ENCODE measurements around the gene CDR2. TPM values are rescaled to one million over a fixed set of nuclear protein-coding genes. Genes with fewer than 3 reads are reported as not detected.

Gene CDR2
- total and polyA plus RNA-seq, 2 of the 13 experiments (the other 11 are each of a cell fraction or from before 2014, with no cell fraction given), result 59.0 to 78.9 TPM

DNA sequence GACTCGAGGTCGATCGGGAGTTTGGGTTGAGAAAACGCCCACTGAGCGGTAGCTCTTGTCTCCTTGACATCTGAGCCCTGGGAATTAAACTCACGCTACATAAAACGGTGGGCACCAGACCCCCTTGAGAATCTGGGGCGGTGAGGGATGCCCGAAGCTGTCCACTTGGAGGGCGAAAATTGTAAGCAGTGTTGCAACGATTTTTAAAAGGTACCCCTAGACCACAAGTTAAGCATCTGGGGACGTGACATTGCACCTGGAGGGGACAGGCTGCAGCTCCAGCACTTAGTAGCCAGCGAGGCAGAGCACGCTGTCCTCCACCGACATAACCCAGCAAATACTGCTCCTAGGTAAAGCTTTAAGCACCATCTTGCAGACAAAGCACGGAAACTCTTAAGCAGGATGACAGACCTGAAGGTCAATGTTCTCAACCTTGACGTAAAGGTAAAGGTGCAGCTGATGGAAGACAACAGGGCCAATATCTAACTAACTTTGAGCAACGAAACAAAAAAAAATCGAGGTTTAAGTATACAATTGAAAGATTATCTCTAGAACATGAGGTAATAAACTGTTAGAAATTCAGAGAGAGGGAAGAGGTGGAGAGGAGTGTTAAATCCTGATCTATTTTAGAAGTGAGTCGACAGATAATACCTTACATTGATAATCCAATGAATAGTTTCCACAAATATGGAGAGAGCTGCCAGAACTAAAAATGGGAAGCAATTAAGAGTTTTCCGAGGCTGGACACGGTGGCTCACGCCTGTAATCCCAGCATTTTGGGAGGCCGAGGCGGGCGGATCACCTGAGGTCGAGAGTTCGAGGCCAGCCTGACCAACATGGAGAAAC is 921 bp upstream of the CDR2 start (continued):
- TF ChIP-seq, protein P1, sequence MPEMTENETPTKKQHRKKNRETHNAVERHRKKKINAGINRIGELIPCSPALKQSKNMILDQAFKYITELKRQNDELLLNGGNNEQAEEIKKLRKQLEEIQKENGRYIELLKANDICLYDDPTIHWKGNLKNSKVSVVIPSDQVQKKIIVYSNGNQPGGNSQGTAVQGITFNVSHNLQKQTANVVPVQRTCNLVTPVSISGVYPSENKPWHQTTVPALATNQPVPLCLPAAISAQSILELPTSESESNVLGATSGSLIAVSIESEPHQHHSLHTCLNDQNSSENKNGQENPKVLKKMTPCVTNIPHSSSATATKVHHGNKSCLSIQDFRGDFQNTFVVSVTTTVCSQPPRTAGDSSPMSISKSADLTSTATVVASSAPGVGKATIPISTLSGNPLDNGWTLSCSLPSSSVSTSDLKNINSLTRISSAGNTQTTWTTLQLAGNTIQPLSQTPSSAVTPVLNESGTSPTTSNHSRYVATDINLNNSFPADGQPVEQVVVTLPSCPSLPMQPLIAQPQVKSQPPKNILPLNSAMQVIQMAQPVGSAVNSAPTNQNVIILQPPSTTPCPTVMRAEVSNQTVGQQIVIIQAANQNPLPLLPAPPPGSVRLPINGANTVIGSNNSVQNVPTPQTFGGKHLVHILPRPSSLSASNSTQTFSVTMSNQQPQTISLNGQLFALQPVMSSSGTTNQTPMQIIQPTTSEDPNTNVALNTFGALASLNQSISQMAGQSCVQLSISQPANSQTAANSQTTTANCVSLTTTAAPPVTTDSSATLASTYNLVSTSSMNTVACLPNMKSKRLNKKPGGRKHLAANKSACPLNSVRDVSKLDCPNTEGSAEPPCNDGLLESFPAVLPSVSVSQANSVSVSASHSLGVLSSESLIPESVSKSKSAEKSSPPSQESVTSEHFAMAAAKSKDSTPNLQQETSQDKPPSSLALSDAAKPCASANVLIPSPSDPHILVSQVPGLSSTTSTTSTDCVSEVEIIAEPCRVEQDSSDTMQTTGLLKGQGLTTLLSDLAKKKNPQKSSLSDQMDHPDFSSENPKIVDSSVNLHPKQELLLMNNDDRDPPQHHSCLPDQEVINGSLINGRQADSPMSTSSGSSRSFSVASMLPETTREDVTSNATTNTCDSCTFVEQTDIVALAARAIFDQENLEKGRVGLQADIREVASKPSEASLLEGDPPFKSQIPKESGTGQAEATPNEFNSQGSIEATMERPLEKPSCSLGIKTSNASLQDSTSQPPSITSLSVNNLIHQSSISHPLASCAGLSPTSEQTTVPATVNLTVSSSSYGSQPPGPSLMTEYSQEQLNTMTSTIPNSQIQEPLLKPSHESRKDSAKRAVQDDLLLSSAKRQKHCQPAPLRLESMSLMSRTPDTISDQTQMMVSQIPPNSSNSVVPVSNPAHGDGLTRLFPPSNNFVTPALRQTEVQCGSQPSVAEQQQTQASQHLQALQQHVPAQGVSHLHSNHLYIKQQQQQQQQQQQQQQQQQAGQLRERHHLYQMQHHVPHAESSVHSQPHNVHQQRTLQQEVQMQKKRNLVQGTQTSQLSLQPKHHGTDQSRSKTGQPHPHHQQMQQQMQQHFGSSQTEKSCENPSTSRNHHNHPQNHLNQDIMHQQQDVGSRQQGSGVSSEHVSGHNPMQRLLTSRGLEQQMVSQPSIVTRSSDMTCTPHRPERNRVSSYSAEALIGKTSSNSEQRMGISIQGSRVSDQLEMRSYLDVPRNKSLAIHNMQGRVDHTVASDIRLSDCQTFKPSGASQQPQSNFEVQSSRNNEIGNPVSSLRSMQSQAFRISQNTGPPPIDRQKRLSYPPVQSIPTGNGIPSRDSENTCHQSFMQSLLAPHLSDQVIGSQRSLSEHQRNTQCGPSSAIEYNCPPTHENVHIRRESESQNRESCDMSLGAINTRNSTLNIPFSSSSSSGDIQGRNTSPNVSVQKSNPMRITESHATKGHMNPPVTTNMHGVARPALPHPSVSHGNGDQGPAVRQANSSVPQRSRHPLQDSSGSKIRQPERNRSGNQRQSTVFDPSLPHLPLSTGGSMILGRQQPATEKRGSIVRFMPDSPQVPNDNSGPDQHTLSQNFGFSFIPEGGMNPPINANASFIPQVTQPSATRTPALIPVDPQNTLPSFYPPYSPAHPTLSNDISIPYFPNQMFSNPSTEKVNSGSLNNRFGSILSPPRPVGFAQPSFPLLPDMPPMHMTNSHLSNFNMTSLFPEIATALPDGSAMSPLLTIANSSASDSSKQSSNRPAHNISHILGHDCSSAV (CRISPR knock-in tag; IDR thresholded peaks at IDR 0.05; ENCODE audit: borderline replicate concordance), result 0 out of 2 replicates have a peak, but pooled peaks have one; percentile 16
- no peak for TF ChIP-seq REPIN1 (CRISPR knock-in tag; IDR thresholded peaks at IDR 0.05; ENCODE audit: borderline replicate concordance, low read depth)
- TF ChIP-seq, protein P2, sequence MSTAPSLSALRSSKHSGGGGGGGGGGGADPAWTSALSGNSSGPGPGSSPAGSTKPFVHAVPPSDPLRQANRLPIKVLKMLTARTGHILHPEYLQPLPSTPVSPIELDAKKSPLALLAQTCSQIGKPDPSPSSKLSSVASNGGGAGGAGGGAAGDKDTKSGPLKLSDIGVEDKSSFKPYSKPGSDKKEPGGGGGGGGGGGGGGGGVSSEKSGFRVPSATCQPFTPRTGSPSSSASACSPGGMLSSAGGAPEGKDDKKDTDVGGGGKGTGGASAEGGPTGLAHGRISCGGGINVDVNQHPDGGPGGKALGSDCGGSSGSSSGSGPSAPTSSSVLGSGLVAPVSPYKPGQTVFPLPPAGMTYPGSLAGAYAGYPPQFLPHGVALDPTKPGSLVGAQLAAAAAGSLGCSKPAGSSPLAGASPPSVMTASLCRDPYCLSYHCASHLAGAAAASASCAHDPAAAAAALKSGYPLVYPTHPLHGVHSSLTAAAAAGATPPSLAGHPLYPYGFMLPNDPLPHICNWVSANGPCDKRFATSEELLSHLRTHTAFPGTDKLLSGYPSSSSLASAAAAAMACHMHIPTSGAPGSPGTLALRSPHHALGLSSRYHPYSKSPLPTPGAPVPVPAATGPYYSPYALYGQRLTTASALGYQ (CRISPR knock-in tag; IDR thresholded peaks at IDR 0.05), result no peak
- TF ChIP-seq PITX1 (CRISPR knock-in tag; IDR thresholded peaks at IDR 0.05), result 0 out of 2 replicates have a peak, but pooled peaks have one; percentile 42
- peak; percentile 31; the same call in 1 of the 2 replicates for TF ChIP-seq ZNF251 (CRISPR knock-in tag; IDR thresholded peaks at IDR 0.05)
- TF ChIP-seq, protein P3, sequence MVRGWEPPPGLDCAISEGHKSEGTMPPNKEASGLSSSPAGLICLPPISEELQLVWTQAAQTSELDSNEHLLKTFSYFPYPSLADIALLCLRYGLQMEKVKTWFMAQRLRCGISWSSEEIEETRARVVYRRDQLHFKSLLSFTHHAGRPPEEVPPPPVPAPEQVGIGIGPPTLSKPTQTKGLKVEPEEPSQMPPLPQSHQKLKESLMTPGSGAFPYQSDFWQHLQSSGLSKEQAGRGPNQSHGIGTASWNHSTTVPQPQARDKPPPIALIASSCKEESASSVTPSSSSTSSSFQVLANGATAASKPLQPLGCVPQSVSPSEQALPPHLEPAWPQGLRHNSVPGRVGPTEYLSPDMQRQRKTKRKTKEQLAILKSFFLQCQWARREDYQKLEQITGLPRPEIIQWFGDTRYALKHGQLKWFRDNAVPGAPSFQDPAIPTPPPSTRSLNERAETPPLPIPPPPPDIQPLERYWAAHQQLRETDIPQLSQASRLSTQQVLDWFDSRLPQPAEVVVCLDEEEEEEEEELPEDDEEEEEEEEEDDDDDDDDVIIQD (CRISPR knock-in tag; IDR thresholded peaks at IDR 0.05; ENCODE audit: low read depth), result no peak
- peak; percentile 71 for TF ChIP-seq ZBTB7B (CRISPR knock-in tag; IDR thresholded peaks at IDR 0.05)
- peak; percentile 46 for TF ChIP-seq CBX1 (IDR thresholded peaks at IDR 0.05; ENCODE audit: low read depth)
- TF ChIP-seq, protein P4, sequence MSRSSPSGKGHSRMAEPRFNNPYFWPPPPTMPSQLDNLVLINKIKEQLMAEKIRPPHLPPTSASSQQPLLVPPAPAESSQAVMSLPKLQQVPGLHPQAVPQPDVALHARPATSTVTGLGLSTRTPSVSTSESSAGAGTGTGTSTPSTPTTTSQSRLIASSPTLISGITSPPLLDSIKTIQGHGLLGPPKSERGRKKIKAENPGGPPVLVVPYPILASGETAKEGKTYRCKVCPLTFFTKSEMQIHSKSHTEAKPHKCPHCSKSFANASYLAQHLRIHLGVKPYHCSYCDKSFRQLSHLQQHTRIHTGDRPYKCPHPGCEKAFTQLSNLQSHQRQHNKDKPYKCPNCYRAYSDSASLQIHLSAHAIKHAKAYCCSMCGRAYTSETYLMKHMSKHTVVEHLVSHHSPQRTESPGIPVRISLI (CRISPR knock-in tag; IDR thresholded peaks at IDR 0.05; ENCODE audit: borderline replicate concordance), result no peak
- no peak for TF ChIP-seq ZNF749 (CRISPR knock-in tag; IDR thresholded peaks at IDR 0.05; ENCODE audit: borderline replicate concordance)
- TF ChIP-seq, protein P5, sequence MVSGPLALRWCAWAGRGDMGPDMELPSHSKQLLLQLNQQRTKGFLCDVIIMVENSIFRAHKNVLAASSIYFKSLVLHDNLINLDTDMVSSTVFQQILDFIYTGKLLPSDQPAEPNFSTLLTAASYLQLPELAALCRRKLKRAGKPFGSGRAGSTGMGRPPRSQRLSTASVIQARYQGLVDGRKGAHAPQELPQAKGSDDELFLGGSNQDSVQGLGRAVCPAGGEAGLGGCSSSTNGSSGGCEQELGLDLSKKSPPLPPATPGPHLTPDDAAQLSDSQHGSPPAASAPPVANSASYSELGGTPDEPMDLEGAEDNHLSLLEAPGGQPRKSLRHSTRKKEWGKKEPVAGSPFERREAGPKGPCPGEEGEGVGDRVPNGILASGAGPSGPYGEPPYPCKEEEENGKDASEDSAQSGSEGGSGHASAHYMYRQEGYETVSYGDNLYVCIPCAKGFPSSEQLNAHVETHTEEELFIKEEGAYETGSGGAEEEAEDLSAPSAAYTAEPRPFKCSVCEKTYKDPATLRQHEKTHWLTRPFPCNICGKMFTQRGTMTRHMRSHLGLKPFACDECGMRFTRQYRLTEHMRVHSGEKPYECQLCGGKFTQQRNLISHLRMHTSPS (CRISPR knock-in tag; IDR thresholded peaks at IDR 0.05; ENCODE audit: low read depth), result no peak
- no peak for TF ChIP-seq PHF21A (CRISPR knock-in tag; IDR thresholded peaks at IDR 0.05)
- TF ChIP-seq TEAD3 (CRISPR knock-in tag; optimal IDR thresholded peaks at IDR 0.05; ENCODE audit: borderline replicate concordance), result peak; percentile 46

All from HepG2 (cell line).